ENCODE measurements around the gene CADPS.
A peak's percentile ranks its signal among the peaks of the same experiment; 100 is the strongest.

The CADPS gene

GRCh38 chr3:62361824-62362223 lies 513.4 kb downstream of the CADPS start:
- no peak overlapping the region for H3K4me3 ChIP-seq (ENCODE audit: low read length)

GRCh38 chr3:62361261-62361660 lies 514.0 kb downstream of the CADPS start:
- no peak overlapping the region for H3K4me3 ChIP-seq (ENCODE audit: low read length)
- DNase-seq (ENCODE audit: low read depth, low spot score) = peak; percentile 47

More at GRCh38 chr3:62361824-62362223, 513.4 kb downstream of the CADPS start:
- DNase-seq (ENCODE audit: low read depth, low spot score) = no peak

- H3K4me3 ChIP-seq (ENCODE audit: low read length) = no peak overlapping the region
- no peak for DNase-seq (ENCODE audit: low read depth, low spot score)
These were observed 515.7 kb downstream of the CADPS start for GRCh38 chr3:62359531-62359930.

GRCh38 chr3:62356356-62356755 lies 518.9 kb downstream of the CADPS start:
- H3K4me3 ChIP-seq (ENCODE audit: low read length) = no peak overlapping the region
- no peak for DNase-seq (ENCODE audit: low read depth, low spot score)

- DNase-seq (ENCODE audit: low read depth, low spot score) = peak; percentile 79
- H3K4me3 ChIP-seq (ENCODE audit: low read length) = no peak overlapping the region
These were observed 519.5 kb downstream of the CADPS start for GRCh38 chr3:62355703-62356102.

Data from Jurkat, Clone E6-1 (cell line).